Measurements from ENCODE around the gene DHRS3. TPM values are rescaled to one million over a fixed set of nuclear protein-coding genes. Genes with fewer than 3 reads are reported as not detected.

DHRS3 gene
- polyA plus RNA-seq, 1 of the 3 experiments (the other 2 are of a cell fraction): 44.8 TPM

- no peak for TF ChIP-seq SIN3A (IDR thresholded peaks at IDR 0.05; ENCODE audit: borderline replicate concordance, low read depth, low read length)
These were observed 4.5 kb upstream of the DHRS3 start (continued) for GRCh38 chr1:12622506-12622905.

GRCh38 chr1:12621346-12622335 is 3.6 kb upstream of the DHRS3 start:
- Histone ChIP-seq H3K9me3 (no peaks in the 10 kb centered on the region), H3K36me3 (replicated peaks in 1 of 2; ENCODE audit: control insufficient read depth in 1 of 2, insufficient read depth in 2 of 2, low read length in 1 of 2) (no peaks in the 10 kb centered on the region), H3K27me3 (ENCODE audit: insufficient read depth) (no peaks in the 10 kb centered on the region), H3K79me2 (ENCODE audit: insufficient read depth) (no peaks in the 10 kb centered on the region), H3K4me2 (no peak overlapping the region), H2AFZ (ENCODE audit: low read depth) (no peak overlapping the region), H3K4me3 (ENCODE audit: low read depth in 2 of 2, low read length in 1 of 2) (no peak overlapping the region), H3K9me2 (no peaks in the 10 kb centered on the region), H3K27ac (ENCODE audit: low read depth in 2 of 2, low read length in 1 of 2) (no peak overlapping the region; a peak in 1 of 4 replicates), H3F3A (replicated peaks; ENCODE audit: insufficient read depth) (peaks cover 11% of the 10 kb centered on the region), H4K20me1 (ENCODE audit: insufficient read depth) (no peaks in the 10 kb centered on the region), H3K4me1 (ENCODE audit: control insufficient read depth in 1 of 2, insufficient read depth in 2 of 2, low read depth in 1 of 2, low read length in 1 of 2) (peaks cover 21 to 23% of the 10 kb centered on the region in 2 experiments; a peak in 3 of 4 replicates), H3K9ac (no peak overlapping the region)
- 84% methylated on average over 12 of the region's 15 CpGs for WGBS (ENCODE audit: low lambda C conversion rate)
- CTCF ChIA-PET: interaction anchor here (0.6 to 7.2 kb wide), 12 partner anchors 16 to 497 kb away, joined by 3 to 135 read pairs (median 6); no protein-coding TSS in a partner anchor
- POLR2A ChIA-PET: no interaction called here
- DNase-seq: no peak
- TF ChIP-seq CHD2 (IDR thresholded peaks at IDR 0.05; ENCODE audit: low read length, partially characterized antibody): no peak
- TF ChIP-seq RCOR1 (IDR thresholded peaks at IDR 0.05; ENCODE audit: low read length): no peak
- no peak for TF ChIP-seq SMC3 (IDR thresholded peaks at IDR 0.05; ENCODE audit: low read depth, low read length)
- TF ChIP-seq FOXJ3 (CRISPR knock-in tag; IDR thresholded peaks at IDR 0.05): no peak
- no peak for TF ChIP-seq IRF3 (IDR thresholded peaks at IDR 0.05; ENCODE audit: low read depth, low read length)
- TF ChIP-seq GABPA (IDR thresholded peaks at IDR 0.05; ENCODE audit: low read depth): no peak
- no peak for TF ChIP-seq TCF12 (IDR thresholded peaks at IDR 0.05)
- TF ChIP-seq EZH2phosphoT487 (IDR thresholded peaks at IDR 0.05; ENCODE audit: borderline replicate concordance, low read depth): no peak
- no peak for TF ChIP-seq TAF1 (IDR thresholded peaks at IDR 0.05; ENCODE audit: borderline replicate concordance, low read depth, low read length)
- no peak for TF ChIP-seq MEF2A (IDR thresholded peaks at IDR 0.05; ENCODE audit: borderline replicate concordance, low read depth)
- TF ChIP-seq FOXM1 (IDR thresholded peaks at IDR 0.05; ENCODE audit: low read depth): no peak
- no peak for TF ChIP-seq POLR2AphosphoS5 (IDR thresholded peaks at IDR 0.05; ENCODE audit: low read depth, low read length)
- no peak for TF ChIP-seq PBX3 (IDR thresholded peaks at IDR 0.05)
- TF ChIP-seq REST (IDR thresholded peaks at IDR 0.05; ENCODE audit: low read depth, low read length): no peak
